Mucosa of gallbladder (tissue), 1 donor: ENCODE results near the gene SP3. TPM values are rescaled to one million over a fixed set of nuclear protein-coding genes. Genes with fewer than 3 reads are reported as not detected.
A peak's percentile ranks its signal among the peaks of the same experiment; 100 is the strongest.

Experiments used
- DNase-seq: peaks from one replicate; pipeline ENCODE4 v3.0.0-alpha.2; 2020; ENCODE audit warnings: low spot score
- total RNA-seq: library from RNA; stranded (reverse); gene quantifications from one replicate; pipeline ENCODE4 v1.2.1, GENCODE V29; 2021
- donor health status: DM: no; HTN: no; CAD: no.

The SP3 gene
- total RNA-seq, 1 donor from 2014 or later = 66.0 TPM

GRCh38 chr2:173997269-173997668 lies 32.1 kb upstream of the SP3 start:
- DNase-seq = peak; percentile 81

- DNase-seq = no peak
These were observed 31.6 kb upstream of the SP3 start for GRCh38 chr2:173996766-173997165.

DNA sequence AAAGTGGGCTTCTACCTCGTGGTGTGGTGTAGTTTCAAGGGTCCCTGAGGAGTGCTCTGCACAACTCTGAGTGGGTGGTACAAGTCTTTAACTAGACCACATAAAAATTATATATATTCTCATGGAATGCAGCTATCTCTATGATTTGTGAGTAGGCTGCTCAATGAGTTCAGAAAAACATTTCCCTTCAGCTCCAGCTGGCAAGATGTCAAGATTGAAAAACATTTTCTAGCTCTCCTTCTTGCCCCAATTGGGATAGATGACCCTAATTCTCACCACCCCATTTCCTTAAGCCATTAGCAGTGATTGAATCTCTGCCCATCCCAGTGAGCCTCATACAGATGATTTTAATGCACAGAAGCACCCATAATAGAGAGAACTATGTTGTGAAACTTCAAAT lies 28.3 kb upstream of the SP3 start:
- no peak for DNase-seq

DNA sequence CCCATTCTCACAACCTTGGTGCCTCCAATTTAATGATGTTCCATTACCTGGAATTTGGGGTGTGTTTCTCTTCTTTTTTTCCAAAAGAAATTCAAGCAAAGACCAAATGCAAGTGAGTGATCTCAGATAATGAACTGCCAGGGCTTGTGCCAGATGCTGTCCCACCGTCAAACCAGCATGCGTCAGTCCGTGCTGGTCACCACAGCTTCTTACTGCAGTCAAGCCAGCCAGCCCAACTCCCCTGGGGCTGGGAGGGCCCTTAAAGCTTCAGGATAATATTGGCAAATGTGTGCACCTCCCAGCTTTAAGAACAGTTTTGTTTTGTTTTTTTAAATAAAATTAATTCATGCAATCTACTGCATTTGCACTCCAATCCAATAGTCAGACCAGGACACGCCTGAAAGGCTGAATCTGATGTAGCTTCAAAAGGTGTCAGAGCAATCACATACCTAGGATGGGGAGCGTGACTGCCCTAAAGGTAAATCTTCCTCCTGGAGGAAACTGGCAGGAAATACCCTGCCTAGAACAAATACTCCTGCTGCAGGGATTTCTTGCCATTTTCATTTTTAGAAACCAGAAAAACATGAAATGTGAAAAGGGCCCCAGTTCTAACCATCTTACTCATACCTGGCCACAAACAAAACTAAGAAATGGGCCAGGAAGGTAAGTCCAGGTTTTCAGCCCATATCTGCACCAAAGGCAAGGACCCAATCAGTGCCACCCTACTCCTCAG lies 26.8 kb upstream of the SP3 start:
- DNase-seq = no peak

DNA sequence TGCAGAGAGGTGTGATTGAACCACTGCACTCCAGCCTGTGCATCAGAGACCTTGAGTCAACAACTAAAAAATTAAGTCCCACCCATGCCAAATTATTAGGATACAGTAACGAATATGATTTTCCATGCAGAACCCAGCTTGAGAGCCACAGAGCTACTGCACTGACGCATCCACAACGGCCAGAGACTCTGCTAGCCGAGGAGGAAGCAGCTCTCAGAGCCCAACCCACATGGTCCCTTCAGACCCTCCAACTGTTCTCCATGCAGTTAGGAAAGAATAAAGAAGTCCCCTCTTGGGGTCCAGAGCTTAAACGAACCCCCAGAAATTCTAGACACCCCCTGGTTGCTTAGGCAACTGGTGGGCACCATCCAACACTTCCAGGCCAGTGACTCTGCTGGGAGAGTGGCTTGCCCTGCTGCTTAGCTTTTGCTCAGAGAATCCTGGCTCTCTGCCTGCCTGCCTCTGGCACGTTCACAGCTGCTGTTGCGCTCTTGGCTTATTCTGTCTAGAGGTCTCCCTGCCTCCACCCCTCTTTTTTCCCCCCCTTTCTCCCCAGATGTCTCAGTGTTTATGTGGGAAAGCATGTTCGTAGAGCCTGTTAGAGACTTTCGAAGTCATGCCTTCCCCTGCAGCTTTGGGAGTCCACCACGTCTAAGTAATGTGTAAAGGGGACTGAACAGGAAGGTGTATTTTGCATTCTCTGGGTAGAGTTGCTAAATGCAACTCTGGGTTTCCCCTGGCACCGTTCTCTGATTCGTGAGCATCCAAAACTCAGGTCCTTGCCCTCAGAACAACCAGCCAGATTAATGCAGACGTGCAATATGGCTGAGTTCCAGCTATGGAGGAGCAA lies 26.0 kb upstream of the SP3 start:
- peak; percentile 70 for DNase-seq

GRCh38 chr2:173990245-173990644 lies 25.1 kb upstream of the SP3 start:
- DNase-seq = no peak

DNA sequence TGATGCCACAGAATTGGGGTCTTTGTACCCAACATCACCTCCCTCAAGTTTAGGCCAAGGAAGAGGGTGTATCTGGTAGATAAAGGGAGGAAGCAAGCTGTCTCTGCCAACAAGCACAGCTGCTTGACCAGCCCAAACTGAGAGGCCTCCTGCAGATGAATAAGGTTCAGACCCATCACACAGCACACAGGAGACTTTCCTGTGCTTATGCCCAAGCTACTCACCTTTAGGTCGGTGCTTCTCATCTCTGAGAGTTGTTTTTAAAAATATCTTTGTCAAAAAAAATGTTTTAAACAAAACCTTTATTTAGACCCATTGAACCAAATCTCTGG lies 24.7 kb upstream of the SP3 start:
- no peak for DNase-seq

GRCh38 chr2:173989160-173989883 lies 24.1 kb upstream of the SP3 start:
- DNase-seq = no peak

DNA sequence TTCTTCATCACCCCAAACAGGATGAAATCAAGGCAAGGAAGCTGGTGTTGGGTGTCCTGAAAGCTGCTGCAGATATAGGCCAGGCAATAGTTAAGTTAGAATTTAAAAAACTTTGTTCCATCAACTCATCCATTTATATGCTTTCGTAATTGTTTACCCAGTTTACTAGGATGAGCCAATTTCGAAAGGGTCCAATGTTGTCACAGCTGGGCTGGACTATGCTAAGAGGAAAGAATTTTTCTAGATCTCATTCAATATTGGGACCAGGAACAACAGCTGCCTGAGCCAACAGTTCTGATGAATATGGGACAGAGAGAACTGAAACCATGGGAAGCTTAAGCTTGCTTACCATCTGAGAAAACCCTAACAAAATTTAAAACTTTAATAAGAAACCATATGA lies 21.6 kb upstream of the SP3 start:
- DNase-seq = peak; percentile 37

DNA sequence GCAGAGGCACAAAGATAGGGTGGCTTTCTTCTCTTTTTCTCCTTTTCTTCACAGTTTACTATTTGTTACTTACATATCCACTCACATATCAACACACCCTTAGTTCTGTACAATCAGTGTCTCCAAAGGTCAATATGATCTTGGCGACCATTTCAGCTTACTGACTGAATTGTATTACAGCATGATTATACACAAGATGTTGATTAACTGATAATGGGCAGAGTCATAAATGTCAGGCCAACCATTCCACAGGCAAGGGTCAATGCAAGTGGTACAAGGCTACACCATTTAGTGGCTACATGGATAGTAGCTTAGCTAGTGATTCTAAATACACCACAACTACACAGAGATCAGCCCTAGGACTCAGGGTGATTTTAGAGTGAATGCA lies 20.4 kb upstream of the SP3 start:
- no peak for DNase-seq

DNA sequence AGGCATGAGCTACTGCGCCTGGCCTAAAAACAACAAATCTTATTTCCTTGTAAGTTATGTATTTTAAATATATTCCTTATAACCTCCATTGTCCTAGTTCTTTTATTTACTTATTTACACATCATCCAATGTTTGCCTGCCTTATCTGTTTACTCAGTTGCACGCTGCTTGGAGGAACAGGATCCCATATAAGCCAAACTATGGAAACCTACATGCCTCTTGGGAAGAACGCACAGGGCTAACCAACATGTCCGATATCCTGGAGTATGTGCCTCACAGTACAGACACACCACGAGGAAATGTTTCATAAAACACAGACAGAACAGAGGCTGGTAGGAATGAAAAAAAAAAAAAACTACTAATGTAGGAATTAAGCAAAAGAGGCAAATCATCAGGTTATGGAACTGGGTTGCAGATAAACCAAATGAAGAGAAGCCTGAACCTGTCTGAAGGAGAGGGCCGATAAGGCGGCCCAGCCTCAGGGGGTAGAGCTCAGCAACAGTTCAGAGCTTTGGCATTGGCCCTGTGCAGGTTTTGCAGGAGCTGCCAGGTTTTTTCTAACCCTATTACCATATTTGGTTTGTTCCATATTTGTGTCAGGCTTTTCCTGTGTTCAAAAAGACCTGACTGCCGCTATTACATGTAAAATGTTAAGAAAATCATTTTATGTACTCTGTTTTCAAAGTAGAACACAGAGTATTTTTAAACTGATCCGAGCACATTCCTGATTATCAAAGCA lies 19.9 kb upstream of the SP3 start:
- DNase-seq = no peak

DNA sequence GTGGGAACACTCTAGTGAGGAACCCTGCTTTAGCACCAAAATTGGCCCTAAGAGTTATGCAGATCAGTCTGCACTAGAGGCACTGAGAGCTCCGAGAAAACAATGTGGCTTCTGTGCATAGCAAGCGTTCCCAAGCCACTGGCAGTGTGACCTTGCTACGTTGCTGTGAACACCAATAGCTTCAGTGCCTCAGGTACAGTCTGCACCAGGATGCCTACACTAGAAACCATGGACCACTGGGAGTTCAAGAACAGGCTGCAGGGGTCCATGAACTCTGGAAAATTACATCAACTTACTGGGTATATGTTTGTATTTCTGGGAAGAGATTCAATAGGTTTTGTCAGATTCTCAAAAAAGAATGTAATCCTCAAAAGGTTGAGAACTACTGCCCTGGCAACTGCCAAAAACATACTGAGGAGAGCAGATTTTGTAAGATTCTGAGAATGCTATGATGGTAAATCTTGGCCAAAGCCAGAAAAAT lies 18.3 kb upstream of the SP3 start:
- no peak for DNase-seq

- DNase-seq = no peak
These were observed 17.7 kb upstream of the SP3 start for GRCh38 chr2:173982918-173983317.

DNA sequence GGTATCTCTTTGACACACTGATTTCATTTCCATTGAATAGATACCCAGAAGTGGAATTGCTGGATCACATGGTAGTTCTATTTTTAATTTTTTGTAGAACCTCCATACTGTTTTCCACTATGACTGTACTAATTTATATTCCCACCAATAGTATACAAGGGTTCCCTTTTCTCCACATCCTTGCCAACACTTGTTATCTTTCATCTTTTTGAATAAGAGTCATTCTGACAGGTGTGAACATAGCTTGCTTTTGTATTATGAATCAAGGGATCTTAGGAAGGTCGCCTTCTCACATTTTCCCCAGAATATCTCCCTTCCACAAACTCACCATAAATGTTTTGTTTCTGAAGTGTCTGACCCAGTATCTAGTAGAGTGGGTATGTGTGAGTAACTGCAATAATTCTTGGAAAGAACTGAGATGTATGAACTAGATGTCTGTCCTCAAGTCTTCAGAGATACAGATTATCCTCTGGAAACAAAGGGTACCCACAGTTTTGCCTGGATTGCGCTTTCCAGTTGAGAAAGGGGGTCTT lies 17.1 kb upstream of the SP3 start:
- DNase-seq = no peak

GRCh38 chr2:173981520-173981919 lies 16.3 kb upstream of the SP3 start:
- no peak for DNase-seq

DNA sequence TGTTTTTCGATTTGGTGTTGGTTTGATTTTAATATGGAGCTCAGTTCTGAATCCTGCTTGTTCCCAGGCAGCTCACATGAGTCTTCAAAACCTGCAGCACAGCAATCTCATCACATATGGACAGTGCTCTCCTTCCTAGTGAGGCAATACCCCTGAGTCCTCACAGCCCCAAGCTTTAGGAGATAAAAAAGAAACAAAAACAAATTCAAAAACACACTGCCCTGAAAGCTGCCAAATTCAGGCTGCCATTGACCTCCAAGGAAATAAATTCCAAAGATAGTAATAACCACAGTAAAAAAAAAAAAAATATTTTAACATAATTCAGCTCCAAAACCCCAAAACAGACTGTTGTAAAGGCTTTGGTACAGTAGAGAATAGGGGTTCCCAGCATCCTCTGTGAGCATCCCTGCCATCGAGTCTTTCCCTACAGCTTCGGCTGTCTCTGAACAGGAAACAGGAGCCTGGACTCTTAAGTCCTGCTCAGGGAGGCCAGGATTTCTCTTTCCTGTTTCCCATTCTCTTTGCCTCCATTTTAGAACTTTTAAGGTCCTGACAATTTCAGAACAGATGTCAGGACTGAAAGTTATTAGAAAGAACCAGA lies 14.7 kb upstream of the SP3 start:
- no peak for DNase-seq

GRCh38 chr2:173978447-173978846 lies 13.3 kb upstream of the SP3 start:
- DNase-seq = no peak

GRCh38 chr2:173972636-173973035 lies 7.5 kb upstream of the SP3 start:
- no peak for DNase-seq

DNA sequence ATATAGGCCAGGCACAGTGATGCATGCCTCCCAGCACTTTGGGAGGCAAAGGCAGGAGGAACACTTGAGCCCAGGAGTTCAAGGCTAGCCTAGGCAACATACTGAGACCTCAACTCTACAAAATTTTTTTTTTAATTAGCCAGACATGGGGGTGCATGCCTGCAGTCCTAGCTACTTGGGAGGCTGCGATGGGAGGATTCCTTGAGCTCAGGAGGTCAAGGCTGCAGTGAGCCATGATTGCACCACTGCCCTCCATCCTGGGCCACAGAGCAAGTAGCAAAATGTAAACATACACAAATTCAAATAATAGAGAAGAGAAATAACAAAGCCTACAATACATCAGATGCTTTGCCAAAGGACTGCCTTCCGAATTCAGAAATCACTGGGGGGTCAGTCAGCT lies 7.0 kb upstream of the SP3 start:
- DNase-seq = no peak

DNA sequence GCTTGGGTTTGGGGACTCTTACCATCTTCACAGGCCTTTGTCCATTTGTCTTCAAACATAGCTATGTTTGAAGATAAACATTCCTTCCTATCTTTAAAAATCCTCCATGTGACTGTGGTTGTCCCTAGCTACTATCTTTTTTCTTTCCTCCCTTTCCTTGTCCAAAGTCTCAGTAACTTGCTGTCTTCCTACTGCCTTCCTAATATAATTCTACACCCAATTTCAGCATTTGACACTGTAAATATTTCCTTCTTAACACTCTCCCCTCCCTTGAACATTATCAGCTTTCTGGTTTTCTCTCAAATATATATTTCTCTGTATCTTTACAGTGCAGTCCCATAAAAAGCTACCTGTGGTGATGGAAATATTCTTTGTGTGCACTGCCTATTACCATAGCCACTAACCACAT lies 5.3 kb upstream of the SP3 start:
- DNase-seq = no peak

- no peak for DNase-seq
These were observed 4.7 kb upstream of the SP3 start for GRCh38 chr2:173969886-173970285.
